DND-41 (cell line): ENCODE measurements around the gene CTDP1.

Experiments used
- CTCF ChIP-seq: IDR thresholded peaks from 2 replicates; pipeline ENCODE4 v1.5.1; 2012; ENCODE audit warnings: borderline replicate concordance, low read length, moderate library complexity, mild to moderate bottlenecking; ENCODE audit not compliant: poor library complexity, severe bottlenecking; ENCODE audit errors: extremely low read depth
- EZH2 ChIP-seq: IDR thresholded peaks from 3 replicates; pipeline ENCODE4 v1.6.1; 2012; ENCODE audit warnings: borderline replicate concordance, low read depth, mild to moderate bottlenecking, moderate library complexity, low read length, inconsistent platforms; ENCODE audit not compliant: severe bottlenecking

DNA sequence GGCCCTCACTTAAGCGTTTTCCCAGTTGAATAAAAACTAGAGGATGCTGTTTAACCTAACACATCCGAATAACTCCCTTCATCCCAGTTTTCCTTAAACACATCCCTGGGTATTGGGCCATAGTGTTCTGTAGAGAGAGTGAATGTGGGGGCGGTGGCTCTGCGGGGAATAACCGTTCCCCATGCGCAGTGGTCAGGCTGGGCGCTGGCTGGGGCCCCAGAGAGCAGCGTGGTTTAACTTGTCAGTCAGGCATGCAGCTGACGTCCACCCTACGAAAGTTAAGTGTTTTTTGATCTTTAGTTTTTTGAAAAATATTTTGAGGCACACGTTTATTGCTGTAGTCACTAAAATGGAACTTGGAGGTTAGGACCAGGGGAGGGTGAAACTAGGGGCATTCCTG lies 33.7 kb downstream of the CTDP1 start:
- no peak for TF ChIP-seq CTCF
- TF ChIP-seq EZH2 = no peak
